GM12873 (cell line): ENCODE results near the gene WSB2.

ENCODE experiments used
- CTCF ChIP-seq: IDR thresholded peaks from 2 replicates; pipeline ENCODE4 v1.5.1; 2012; ENCODE audit warnings: low read depth, mild to moderate bottlenecking, moderate library complexity, low read length, control low read depth; ENCODE audit not compliant: insufficient read depth; ENCODE audit errors: missing control alignments

WSB2 gene

GRCh38 chr12:118042091-118042490 is 18.9 kb downstream of the WSB2 start:
- TF ChIP-seq CTCF, result no peak

GRCh38 chr12:118038137-118038536 is 22.8 kb downstream of the WSB2 start:
- TF ChIP-seq CTCF, result no peak

GRCh38 chr12:118036672-118037411 is 24.1 kb downstream of the WSB2 start:
- TF ChIP-seq CTCF, result no peak

GRCh38 chr12:118035190-118036041 is 25.6 kb downstream of the WSB2 start:
- no peak for TF ChIP-seq CTCF

GRCh38 chr12:118034429-118035189 is 26.4 kb downstream of the WSB2 start:
- no peak for TF ChIP-seq CTCF

GRCh38 chr12:118033902-118034301 is 27.1 kb downstream of the WSB2 start:
- TF ChIP-seq CTCF, result no peak

- TF ChIP-seq CTCF, result no peak
Observed at GRCh38 chr12:118033323-118033722, 27.7 kb downstream of the WSB2 start.
